HL-60 (cell line): ENCODE results near the gene DSEL.

Experiments used
- DNase-seq, 2 experiments: peaks; one replicate each; pipeline ENCODE4 v3.0.0-alpha.2; 2010 to 2020; ENCODE audit warnings: low read depth in 1 of 2, low spot score in 1 of 2
- H3K27ac ChIP-seq: fragments of 250-450 bp; sonication (Bioruptor Pico); replicated peaks from 2 replicates; pipeline ENCODE4 v1.5.1; 2020; ENCODE audit warnings: mild to moderate bottlenecking, moderate library complexity
- H3K27me3 ChIP-seq: fragments of 250-450 bp; sonication (Bioruptor Pico); 2 replicates; pipeline ENCODE4 v1.5.1; 2021; ENCODE audit warnings: mild to moderate bottlenecking, moderate library complexity; ENCODE audit not compliant: insufficient read depth, poor library complexity, severe bottlenecking
- H3K4me3 ChIP-seq: replicated peaks from 2 replicates; pipeline ENCODE4 v1.5.1; 2011; ENCODE audit warnings: mild to moderate bottlenecking, control low read depth, low read length; ENCODE audit not compliant: insufficient read depth
- CTCF ChIP-seq: IDR thresholded peaks from one replicate; pipeline ENCODE4 v1.5.1; 2011; ENCODE audit warnings: low read length, control low read depth, inconsistent platforms; ENCODE audit not compliant: insufficient read depth
- GABPA ChIP-seq: IDR thresholded peaks from 2 replicates; pipeline ENCODE4 v1.6.1; 2012; ENCODE audit warnings: low read depth
- POLR2AphosphoS5 ChIP-seq: IDR thresholded peaks from 2 replicates; pipeline ENCODE4 v1.6.1; 2012; ENCODE audit warnings: low read depth
- REST ChIP-seq: IDR thresholded peaks from 2 replicates; pipeline ENCODE4 v1.6.1; 2012; ENCODE audit warnings: low read depth; ENCODE audit not compliant: insufficient replicate concordance
- SPI1 ChIP-seq: IDR thresholded peaks from 2 replicates; pipeline ENCODE4 v1.6.1; 2012; ENCODE audit warnings: low read depth, mild to moderate bottlenecking, borderline replicate concordance

DSEL gene

GRCh38 chr18:67525328-67526099, 9.0 kb upstream of the DSEL start:
- Histone ChIP-seq H3K27me3 (no peaks in the 10 kb centered on the region), H3K27ac (no peak overlapping the region), H3K4me3 (no peak overlapping the region)
- DNase-seq: no peak
- TF ChIP-seq CTCF (no peak), SPI1 (no peak), GABPA (no peak), POLR2AphosphoS5 (no peak), REST (no peak)

- Histone ChIP-seq H3K4me3 (no peak overlapping the region), H3K27ac (no peak overlapping the region), H3K27me3 (peaks cover 10% of the 10 kb centered on the region)
- no peak for TF ChIP-seq GABPA
- no peak for TF ChIP-seq REST
- no peak for TF ChIP-seq SPI1
- no peak for TF ChIP-seq CTCF
- no peak for TF ChIP-seq POLR2AphosphoS5
- DNase-seq: no peak
Observed at GRCh38 chr18:67520351-67520921, 3.9 kb upstream of the DSEL start.

- TF ChIP-seq REST (no peak), SPI1 (no peak), GABPA (no peak), CTCF (no peak), POLR2AphosphoS5 (no peak)
- no peak for DNase-seq
- no peak overlapping the region for H3K27ac ChIP-seq
- H3K4me3 ChIP-seq: no peak overlapping the region
- peaks cover 18% of the 10 kb centered on the region for H3K27me3 ChIP-seq
Observed at GRCh38 chr18:67519592-67519991, 3.1 kb upstream of the DSEL start.
